ENCODE results near the gene ACBD6.

Gene ACBD6

GRCh38 chr1:180312926-180313325 lies 189.5 kb downstream of the ACBD6 start:
- no peak overlapping the region for H3K4me3 ChIP-seq (ENCODE audit: low read depth, low read length)
- TF ChIP-seq CTCF (IDR thresholded peaks at IDR 0.05; ENCODE audit: low read depth, low read length): no peak

GRCh38 chr1:180311011-180311730 lies 191.2 kb downstream of the ACBD6 start:
- H3K4me3 ChIP-seq (ENCODE audit: low read depth, low read length): no peak overlapping the region
- TF ChIP-seq CTCF (IDR thresholded peaks at IDR 0.05; ENCODE audit: low read depth, low read length): no peak

- no peak for TF ChIP-seq CTCF (IDR thresholded peaks at IDR 0.05; ENCODE audit: low read depth, low read length)
- no peak overlapping the region for H3K4me3 ChIP-seq (ENCODE audit: low read depth, low read length)
These were observed 192.3 kb downstream of the ACBD6 start for GRCh38 chr1:180310095-180310494.

GRCh38 chr1:180309338-180309737 lies 193.0 kb downstream of the ACBD6 start:
- no peak for TF ChIP-seq CTCF (IDR thresholded peaks at IDR 0.05; ENCODE audit: low read depth, low read length)
- no peak overlapping the region for H3K4me3 ChIP-seq (ENCODE audit: low read depth, low read length)

GRCh38 chr1:180301135-180301742 lies 201.1 kb downstream of the ACBD6 start:
- H3K4me3 ChIP-seq (ENCODE audit: low read depth, low read length): no peak overlapping the region

GRCh38 chr1:180299479-180300221 lies 202.7 kb downstream of the ACBD6 start:
- H3K4me3 ChIP-seq (ENCODE audit: low read depth, low read length): no peak overlapping the region
- TF ChIP-seq CTCF (IDR thresholded peaks at IDR 0.05; ENCODE audit: low read depth, low read length): no peak

More at GRCh38 chr1:180301135-180301742, 201.1 kb downstream of the ACBD6 start:
- no peak for TF ChIP-seq CTCF (IDR thresholded peaks at IDR 0.05; ENCODE audit: low read depth, low read length)

GRCh38 chr1:180295999-180296398 lies 206.4 kb downstream of the ACBD6 start:
- TF ChIP-seq CTCF (IDR thresholded peaks at IDR 0.05; ENCODE audit: low read depth, low read length): no peak
- H3K4me3 ChIP-seq (ENCODE audit: low read depth, low read length): no peak overlapping the region
